SHP77 (cell line): Measurements from ENCODE around the gene MTTP.

ENCODE experiments used
- DNase-seq, 2 experiments: peaks; one replicate each; lab custom pipeline; 2025; lab: John Stamatoyannopoulos, UW

The MTTP gene

DNA sequence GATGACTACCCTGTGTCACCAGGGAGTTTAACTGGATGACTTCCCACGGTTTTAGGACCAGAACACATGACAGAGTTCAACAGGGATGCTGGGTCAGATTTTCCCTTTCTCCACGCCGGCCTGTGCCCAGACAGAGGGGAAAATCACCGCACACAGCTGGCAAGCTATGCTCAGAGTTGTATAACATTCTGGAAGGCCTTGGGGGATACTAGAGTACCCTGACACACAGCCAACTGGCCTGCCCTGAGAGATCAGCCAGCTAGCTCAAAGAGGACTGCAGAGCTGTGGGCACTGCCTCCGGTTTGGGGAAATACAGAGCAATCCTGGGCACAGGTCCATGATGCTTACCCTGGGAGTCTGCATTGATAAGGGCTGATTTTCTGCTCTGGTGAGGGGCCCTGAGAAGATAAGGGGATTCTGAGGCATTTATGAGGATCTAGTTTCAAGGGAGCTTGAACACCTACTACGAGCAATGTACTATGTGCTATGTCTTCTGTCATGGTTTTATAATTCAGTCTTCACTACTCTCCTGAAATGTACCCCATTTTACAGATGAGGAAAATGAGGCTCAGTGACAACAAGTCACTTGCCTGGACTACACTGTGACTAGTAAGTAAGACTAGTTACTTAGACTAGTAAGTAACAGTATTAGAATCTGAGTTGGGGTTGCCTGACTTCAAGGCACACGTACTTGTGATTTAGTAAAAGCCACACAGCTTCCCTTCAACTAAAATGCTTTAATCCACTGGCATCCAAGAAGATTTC, 68.3 kb downstream of the MTTP start:
- DNase-seq: no peak

DNA sequence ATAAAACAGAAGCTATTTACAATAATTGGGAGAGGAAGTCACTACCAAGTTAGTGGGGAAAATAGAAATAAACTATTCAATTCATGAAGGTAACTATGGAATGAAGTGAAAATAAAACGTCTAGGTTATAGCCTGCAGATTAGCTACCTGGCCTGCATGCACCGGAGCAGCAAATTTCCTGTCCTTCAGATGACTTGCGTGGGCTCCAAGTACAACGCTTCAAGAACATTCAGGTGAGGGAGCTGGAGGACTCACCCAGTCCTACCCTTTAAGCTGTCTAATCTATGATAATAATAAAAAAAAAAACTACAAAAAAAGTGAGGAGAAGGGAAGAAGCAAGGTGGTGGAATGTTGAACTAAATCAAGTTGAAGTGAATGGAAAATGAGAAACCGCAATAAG, 69.8 kb downstream of the MTTP start:
- DNase-seq: no peak

DNA sequence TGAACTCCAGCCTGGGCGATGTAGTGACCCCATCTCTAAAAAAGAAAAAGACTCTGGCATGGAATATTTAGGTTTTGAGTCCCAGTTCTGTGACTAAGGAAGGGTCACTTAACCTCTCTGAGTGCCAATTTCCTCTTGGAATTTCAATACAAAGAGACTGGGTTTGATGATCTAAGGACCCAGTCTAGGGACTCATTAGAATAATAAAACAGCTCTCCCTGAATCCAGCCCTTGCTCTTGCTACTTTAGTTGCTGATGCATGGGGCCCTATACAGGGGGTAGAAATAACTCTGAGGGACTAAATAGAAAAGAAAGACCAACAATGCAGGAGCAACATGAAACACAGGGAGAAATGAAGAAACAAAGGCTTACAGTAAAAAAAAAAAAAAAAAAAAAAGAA, 70.4 kb downstream of the MTTP start:
- DNase-seq: no peak

DNA sequence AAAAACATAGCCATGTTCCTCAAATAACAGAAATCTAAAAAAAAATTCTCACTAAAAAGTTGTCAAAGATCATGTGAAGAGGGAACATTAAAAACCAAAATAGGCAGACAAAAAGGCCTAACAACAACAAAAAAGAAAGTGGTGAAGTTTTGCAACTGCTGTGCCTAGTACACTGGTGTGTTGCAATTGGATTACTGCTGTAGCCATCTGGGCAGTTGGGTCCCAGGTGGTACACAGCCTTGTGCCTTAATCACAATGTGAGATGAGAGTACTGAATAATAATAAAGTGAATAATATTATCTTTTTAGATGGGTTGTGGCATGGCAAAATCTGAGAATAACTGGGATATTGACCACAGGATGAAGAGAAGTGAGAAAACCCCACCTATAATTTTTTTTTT, 71.0 kb downstream of the MTTP start:
- no peak for DNase-seq

DNA sequence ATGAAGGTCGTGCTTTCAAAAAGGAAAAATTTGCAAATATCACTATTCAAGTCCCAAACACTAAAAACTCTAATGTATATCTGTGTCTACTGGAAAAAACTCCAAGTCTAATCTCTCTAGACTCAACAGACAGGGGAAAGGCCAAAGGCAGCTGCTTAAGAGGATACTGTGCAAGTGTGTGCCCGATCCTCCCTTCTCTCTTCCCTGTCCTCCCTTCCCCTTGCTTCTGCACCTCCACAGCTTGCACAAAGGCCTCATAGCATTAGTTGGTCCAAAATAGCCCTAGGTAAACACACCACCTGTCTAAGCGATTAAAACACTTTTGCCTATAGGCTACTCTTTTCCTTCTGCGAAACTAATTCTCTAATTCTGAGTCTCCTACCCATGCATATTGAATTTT, 72.4 kb downstream of the MTTP start:
- DNase-seq: no peak

DNA sequence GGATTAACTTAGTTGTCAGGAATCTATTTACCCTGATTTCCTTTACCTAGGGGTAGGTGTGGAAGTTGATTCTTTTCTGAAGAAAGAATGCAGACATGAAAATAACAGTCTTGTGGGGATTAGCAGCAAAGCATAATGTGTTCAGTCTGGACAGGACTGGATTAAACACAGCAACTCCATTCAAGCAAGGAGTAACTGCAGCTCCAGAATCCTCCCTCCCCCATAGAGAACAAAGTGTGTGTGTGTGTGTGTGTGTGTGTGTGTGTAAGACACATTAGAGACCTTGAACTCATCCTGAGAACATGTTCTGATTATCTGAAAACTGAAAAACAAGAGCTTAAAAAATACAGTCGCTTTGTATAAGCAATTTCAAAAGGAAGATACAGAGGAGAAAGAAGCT, 73.7 kb downstream of the MTTP start:
- no peak for DNase-seq

DNA sequence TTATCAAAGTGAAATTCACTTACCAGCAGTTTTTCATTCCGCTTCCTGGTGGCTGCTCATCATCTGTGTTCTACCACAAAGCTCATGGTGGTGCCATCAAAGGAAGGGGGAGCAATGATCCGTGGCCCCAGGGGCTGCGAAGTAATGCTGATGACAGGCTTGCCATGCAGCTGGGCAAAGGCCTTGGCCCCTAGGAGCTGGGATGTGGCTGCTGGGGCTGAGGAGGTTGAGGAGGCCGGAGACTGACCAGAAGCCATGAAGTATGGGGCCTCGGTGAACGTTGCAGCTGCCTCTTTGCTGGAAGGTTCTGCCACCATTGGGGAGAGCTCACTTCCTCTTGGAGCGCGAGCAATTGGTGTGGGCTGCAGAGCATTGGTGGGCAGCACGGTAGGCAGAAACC, 74.6 kb downstream of the MTTP start:
- DNase-seq: no peak

DNA sequence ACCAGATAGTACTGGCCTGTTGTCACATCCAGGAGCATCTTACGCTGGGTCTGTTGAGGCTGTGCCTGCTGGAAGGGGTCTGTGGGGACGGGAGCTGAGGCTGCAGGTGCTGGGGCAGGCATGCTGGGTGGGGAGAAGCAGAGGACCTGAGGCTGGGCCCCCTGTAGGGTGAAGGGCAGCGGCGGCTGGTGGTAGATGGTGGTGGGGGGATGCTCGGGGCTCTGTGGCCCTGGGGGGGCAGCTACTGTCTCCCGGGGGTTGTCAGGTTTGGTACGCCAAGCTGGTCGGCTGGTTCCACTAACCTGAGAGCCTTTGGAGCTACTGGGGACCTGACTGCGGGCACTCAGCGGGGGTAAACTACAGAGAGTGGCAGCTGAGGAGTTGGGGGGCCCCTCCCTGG, 75.2 kb downstream of the MTTP start:
- no peak for DNase-seq

DNA sequence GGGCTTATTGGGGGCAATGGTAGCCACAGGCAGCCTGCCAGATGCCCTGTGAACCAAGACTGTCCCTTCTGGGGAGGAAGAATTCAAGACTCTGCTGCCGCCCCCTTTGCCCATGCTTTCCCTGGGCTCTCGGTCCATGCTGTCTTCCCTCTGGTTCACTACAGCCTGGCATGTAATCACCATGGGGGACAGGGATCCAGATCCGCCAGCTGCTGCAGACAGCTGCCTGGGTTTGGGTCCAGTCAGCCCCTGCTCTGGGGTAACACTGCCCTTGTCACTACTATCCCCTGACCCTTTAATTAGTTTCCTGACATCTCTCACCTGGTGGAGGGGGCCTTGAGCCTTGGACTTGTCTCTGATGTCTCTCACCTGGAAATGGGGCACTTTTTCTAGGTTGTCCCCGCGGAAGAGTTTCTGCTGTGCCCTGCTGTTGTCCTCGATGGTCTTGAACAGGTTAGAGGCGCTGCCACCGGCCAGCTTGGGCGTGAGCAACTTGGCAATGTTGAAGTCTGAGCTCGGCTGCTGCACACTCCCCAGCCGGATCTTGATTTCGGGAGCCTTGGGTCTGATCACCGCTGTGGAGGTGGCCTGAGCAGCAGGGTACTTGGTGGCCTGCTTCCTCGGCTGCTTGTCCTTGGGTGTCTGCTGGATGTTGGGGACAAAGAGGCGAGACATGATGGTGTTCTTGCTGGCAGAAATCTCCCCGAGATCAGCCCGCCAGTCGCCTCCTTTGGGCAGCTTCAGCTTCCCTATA, 76.6 kb downstream of the MTTP start:
- DNase-seq: no peak

DNA sequence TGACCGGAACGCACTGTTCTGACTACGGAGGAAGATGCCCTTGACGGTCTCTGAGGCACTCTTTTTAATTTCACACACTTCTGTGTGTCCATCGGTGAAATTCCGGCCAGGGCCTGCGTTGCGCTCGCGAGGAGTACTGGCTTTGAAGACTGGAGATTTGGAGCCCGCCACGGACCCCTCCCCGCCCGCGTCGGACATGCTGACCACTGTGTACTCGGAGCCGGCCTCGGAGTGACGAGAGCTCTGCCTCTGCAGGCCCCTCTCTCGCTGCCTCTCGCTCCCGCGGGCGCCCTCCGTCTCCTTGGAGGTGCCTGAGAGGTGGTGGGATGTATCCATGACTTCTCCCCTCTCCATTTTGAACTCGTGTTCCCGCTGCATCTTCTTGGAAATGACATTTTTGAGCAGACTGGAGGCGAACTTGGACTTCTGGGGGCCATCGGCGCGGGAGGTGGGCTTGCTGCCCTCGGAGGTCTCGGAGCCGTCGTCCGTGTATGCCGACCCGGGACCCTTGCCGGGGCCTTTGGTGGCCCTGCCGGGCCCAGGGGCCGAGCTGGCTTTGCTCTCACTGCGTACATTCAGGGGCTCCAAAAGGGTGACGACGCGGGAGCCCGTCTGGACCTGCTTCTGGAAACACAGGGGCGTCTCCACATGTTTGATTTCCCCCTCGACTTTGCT, 77.3 kb downstream of the MTTP start:
- DNase-seq: no peak

DNA sequence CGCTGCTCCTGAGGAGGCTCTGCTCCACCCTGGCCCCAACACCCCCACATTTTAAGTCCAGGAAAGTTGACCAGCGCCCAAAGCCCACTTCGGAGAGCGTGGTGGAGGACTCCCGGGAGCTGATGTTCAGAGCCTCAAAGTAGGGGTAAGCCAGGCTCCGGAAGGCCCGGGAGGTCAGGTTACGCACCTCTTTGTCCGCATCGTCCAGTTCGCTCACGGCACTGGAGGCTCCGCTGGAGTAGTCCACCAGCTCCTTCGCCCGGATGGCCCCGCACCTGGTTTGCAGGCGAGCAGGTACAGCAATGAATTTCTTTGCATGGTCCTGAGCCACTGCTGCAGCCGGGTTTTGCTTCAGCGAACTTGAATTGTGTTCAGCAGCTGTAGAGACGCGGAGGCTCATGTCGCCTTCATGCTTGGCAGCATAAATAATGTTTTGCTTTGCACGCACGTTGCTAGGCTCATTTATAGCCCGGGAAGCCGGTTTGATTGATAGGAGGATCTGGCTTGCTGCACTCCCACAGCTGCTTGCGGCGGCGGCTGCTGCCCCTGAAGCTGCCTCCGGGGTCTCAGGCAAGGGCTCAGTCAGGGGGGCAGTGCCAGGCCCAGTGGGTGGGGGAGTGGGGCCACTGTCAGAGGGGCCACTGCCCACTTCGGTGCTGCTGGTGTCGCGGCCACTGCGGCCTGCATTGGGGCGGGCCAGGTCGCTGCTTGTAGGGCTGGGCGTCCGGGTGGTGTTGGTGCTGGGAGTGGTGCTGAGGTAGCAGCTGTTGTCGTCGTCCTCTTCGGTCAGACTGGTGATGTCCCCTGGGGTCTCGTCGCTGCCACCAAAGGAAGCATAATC, 78.2 kb downstream of the MTTP start:
- DNase-seq: no peak

DNA sequence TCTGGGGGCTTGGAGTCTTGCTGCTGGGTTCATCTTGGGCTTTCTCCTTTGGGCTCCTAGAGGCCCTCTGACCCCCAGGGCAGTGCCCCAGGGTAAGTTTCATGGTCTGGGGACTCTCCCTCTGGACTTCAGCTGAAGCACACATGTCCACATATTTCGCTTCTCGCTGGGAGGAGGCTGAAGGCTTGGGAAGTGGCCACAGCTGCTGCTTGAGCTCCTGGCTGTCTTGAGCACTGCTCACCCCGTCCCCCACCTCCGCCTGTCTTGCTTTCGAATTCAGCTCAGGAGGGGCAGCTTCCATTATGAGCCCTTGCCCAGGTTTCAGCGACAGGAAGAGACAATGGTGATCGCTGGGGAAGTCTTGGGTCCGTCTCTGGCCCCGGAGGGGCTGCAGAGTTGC, 79.3 kb downstream of the MTTP start:
- DNase-seq: no peak

DNA sequence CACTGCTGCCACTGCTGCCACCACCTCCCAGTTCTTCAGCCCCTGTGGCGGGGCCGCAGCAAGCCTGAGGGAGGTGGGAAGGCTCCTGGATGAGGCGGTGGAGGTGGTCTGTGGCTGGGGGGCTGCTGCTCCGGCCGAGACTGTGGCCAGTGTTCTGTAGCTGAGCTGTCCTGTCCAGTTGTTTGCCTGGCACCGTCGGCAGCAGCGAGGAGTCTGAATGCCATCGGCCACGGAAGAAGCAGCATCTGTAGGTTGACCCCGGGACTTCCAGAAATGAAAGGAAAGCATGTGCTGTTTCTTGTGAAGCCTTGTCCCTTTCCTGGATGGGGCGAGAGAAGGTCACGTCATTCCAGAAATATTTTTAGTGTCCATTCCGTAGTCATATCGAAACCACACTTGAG, 79.7 kb downstream of the MTTP start:
- no peak for DNase-seq

DNA sequence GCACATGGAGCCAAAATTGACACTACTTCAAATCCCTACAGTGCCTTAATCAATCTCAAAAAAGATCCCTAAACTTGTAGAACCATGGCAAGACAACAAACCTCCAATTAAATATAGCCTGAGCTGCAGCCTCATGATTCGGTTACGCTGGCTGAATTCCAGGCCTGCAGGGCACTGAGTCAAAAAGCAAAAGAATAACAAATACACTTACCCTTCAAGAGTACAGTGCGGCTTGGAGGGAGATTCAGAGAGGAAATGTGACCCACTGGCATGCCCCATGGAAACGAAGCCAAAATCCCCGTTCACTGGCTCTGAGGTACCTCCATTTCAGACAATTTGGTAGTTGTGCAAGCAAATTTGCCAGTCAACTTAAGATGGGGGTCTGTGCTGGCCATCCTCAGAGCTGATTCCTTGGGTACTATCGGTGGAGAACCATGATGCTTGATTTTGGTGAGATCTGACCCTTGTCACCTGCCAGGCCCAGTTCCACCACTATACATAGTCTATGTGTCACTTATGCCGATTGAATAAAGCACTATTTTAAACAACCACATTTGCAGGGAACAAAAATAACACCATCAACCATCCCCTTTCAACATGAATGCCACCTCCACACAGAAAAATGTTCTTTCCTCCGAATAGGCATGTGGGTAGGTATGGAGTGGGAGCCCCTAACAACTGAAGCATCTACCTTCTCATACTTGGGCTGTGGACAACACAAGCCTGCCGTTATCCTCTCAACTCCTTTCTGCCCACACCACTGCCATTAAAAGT, 80.9 kb downstream of the MTTP start:
- no peak for DNase-seq

DNA sequence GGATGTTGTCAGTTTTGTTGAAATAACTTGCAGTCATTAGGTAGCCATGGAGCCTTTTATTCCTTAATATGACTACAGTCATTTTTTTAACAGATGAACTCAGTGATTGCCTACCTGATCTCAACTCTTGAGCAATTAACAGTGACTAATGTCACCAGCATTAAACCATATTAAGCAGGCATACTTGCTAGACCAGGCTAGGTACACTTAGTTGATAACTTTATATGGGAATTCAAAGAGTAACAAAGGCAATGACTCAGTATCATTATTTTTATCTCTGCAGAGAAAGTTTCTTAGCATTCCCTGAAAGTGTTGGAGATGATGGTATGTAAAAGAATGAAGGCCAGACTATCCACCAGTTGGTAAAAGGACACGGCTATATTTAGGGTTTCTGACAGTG, 83.2 kb downstream of the MTTP start, which contains the start of gene C4orf54:
Gene C4orf54, minus strand, starts transcription at position 31 of the 400 bp plus-strand sequence. CDS start 3,180 bp downstream, outside the sequence.
- DNase-seq: no peak

DNA sequence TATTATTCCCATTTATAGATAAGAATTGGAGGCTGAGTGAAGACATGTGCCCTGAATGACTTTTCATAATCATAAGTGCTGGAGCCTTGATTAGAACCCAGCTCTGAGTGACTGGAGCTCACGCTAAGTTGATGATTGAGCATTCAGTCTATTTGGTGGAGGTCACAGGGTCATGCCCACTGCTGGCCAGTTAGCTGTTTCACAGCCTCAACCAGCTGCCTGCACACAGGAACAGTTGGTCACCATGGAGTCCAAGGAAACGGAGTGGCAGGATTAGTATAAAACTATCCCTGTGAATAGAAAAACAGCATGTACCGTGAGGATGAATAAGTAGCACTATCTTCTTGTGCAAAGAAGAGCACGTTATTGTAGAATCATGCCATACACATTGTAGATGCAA, 84.0 kb downstream of the MTTP start:
- DNase-seq: no peak

DNA sequence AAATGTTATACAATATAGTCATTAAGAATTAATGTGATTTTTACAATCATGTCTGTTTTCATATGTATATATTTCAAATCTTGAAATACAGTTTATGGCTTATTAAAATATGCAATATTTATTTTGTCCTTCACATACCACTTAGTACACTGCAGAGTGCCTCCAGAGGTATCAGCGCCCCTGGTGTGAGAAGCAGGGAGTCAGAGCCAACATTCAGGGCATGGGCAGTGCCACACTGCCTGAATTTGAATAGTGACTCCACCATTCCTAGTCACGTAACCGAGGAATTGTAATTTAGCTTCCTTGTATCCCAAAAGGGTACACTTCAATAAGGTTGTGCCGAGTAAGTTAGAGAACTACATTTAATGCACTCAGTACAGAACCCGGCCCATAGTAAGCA, 87.3 kb downstream of the MTTP start:
- DNase-seq: no peak

DNA sequence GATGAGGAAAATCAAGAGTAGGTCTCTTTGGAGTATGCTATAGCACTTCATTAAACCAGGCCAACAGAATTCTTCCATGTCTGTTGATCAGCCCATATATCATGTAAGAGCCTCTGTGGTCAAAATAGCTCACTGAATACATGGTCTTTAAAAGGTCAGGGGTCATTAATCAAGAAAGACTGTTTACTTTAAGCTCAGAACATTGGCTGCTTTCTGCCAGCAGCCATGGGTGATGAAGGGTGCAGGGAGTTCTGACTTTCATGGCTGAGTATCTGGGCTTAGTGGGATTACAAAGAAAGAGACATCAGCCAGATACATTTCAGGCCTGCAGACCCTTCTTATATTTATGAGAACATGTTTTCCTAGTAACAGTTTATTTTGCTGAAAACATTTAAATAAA, 90.1 kb downstream of the MTTP start:
- DNase-seq: no peak

DNA sequence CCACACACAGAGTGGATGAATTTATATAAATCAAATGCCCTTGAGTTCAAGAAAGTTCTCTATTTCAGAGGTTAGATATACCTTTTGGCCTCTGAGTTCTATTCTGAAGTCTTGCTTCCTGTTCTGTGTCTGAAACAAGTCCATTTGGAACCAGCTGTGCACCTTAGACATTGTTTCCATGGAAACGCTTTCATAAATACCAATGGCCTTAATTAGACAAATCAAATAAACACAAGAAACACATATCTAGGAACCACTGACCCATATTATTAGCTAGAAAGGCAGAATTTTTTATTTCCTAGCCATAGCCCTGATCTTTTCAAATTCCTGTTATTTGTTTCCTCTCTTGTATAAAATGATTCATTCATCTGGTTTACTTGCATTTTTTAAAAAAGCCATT, 91.4 kb downstream of the MTTP start:
- no peak for DNase-seq

DNA sequence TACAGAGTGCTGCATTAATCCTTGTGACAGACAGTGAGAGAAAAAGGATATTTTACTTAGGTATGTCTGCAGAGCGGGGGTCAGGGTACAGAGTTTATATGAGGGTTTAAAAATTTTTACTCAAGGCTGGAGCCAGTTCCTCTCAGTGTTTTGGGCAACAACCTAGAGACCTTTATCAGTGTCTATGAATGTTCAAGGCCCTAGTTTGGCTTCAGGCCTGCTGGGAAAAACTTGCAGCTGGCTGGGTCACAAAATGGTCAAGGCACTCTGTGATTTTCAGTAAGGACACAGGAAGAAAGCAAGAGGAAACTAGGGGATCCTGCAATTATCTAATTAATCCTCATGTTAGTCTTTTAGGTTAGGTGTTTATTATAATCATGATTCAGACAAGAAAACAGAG, 93.8 kb downstream of the MTTP start:
- no peak for DNase-seq

DNA sequence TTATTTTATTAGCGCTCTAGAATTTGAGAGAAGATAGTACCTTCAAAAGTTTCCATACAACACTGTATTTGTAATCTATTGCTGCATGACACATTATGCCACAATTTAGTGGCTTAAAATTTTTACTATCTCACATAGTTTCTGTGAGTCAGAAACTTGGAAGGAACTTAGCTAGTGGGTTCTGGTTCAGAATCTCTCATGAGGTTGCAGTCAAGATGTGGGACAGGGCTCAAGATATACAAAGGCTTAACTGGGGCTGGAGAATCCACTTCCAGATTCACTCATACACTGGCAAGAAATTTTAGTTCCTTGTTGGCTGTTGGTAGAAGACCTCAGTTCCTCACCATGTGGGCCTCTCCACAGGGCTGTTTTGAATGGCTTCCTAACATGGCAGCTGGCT, 94.5 kb downstream of the MTTP start:
- DNase-seq: no peak
